ENCODE measurements around the gene PRMT6. TPM values are rescaled to one million over a fixed set of nuclear protein-coding genes. Genes with fewer than 3 reads are reported as not detected.
"Not testable (repeated sequence)": the region's sequence is repeated elsewhere in the genome, so short reads cannot be mapped to it uniquely, and the experiment has no call there.

PRMT6 gene
- 10 to 100 TPM in 3 of 4 donors, 1 to 10 TPM in 1; 7.0 to 23.8 (median 14.5) TPM for polyA plus RNA-seq
- long read RNA-seq, donor 1 = 0 reads
- long read RNA-seq, donor 2, transcript PRMT6-201 (1 exons, 2,616 nt) = major isoform, 14 of 14 reads
- long read RNA-seq, donor 2, partial matches to known transcripts = 0 of 14 reads
- long read RNA-seq, donor 2, other reads (novel, unspliced or antisense) = 0 of 14 reads
- long read RNA-seq, donor 3, transcript PRMT6-201 (1 exons, 2,616 nt) = major isoform, 20 of 20 reads
- long read RNA-seq, donor 3, partial matches to known transcripts = 0 of 20 reads
- long read RNA-seq, donor 3, other reads (novel, unspliced or antisense) = 0 of 20 reads
- long read RNA-seq, donor 4 = 0 reads
- long read RNA-seq, donor 5, transcript PRMT6-201 (1 exons, 2,616 nt) = major isoform, 9 of 9 reads
- long read RNA-seq, donor 5, partial matches to known transcripts = 0 of 9 reads
- long read RNA-seq, donor 5, other reads (novel, unspliced or antisense) = 0 of 9 reads
- long read RNA-seq, donor 6, transcript PRMT6-201 (1 exons, 2,616 nt) = major isoform, 27 of 27 reads
- long read RNA-seq, donor 6, partial matches to known transcripts = 0 of 27 reads
- long read RNA-seq, donor 6, other reads (novel, unspliced or antisense) = 0 of 27 reads
- long read RNA-seq, donor 7 = 0 reads
- long read RNA-seq, donor 8, partial matches to known transcripts = 0 of 1 reads
- long read RNA-seq, donor 8, other reads (novel, unspliced or antisense) = 0 of 1 reads
- long read RNA-seq, donor 9, transcript PRMT6-201 (1 exons, 2,616 nt) = major isoform, 5 of 5 reads
- long read RNA-seq, donor 9, partial matches to known transcripts = 0 of 5 reads
- long read RNA-seq, donor 9, other reads (novel, unspliced or antisense) = 0 of 5 reads
- long read RNA-seq, donor 10, transcript PRMT6-201 (1 exons, 2,616 nt) = major isoform, 32 of 33 reads
- long read RNA-seq, donor 10, partial matches to known transcripts = 0 of 33 reads
- long read RNA-seq, donor 10, other reads (novel, unspliced or antisense) = 0 of 33 reads

GRCh38 chr1:107056426-107057196, at the start of gene PRMT6:
Gene PRMT6, plus strand, starts transcription at chr1:107056674. Its CDS starts 42 bp downstream, at chr1:107056716.
- no peak for FAIRE-seq

GRCh38 chr1:107009281-107009680, 47.2 kb upstream of the PRMT6 start:
- no peak for FAIRE-seq
- no peaks in the 10 kb centered on the region for H3K9me3 ChIP-seq (ENCODE audit: control insufficient read depth in 2 of 2, insufficient read depth in 1 of 2, low read depth in 1 of 2, low read length in 1 of 2)
- H3K27ac ChIP-seq (ENCODE audit: low read depth in 1 of 3, low read length in 2 of 3) = no peak overlapping the region
- H3K4me3 ChIP-seq (ENCODE audit: low read depth in 1 of 3, low read length in 3 of 3) = no peak overlapping the region
- no peaks in the 10 kb centered on the region for H3K4me1 ChIP-seq (ENCODE audit: control insufficient read depth in 3 of 3, insufficient read depth in 2 of 3, low read depth in 1 of 3, low read length in 2 of 3)
- no peaks in the 10 kb centered on the region for H3K27me3 ChIP-seq (ENCODE audit: control insufficient read depth in 3 of 3, insufficient read depth in 3 of 3, low read length in 3 of 3)
- no peak for DNase-seq
- H3K36me3 ChIP-seq (ENCODE audit: control insufficient read depth in 3 of 3, insufficient read depth in 2 of 3, low read depth in 1 of 3, low read length in 3 of 3) = no peaks in the 10 kb centered on the region
- 73 to 92% (median 90%) methylated on average over 3 of the region's 3 CpGs for WGBS, 3 donors

More at GRCh38 chr1:107056426-107057196, at the start of gene PRMT6:
- 0% methylated on average over 72 to 73 of the region's 73 CpGs for WGBS, 3 donors
- Histone ChIP-seq H3K4me1 (ENCODE audit: control insufficient read depth in 3 of 3, insufficient read depth in 2 of 3, low read depth in 1 of 3, low read length in 2 of 3) (peaks cover 0 to 2% (median 0%) of the 10 kb centered on the region in 3 donors), H3K27me3 (ENCODE audit: control insufficient read depth in 3 of 3, insufficient read depth in 3 of 3, low read length in 3 of 3) (no peaks in the 10 kb centered on the region), H3K27ac (ENCODE audit: low read depth in 1 of 3, low read length in 2 of 3) (peak within 1 kb of the TSS; percentile 63 to 85 (median 83)), H3K36me3 (ENCODE audit: control insufficient read depth in 3 of 3, insufficient read depth in 2 of 3, low read depth in 1 of 3, low read length in 3 of 3) (no peaks in the 10 kb centered on the region), H3K9me3 (ENCODE audit: control insufficient read depth in 2 of 2, insufficient read depth in 1 of 2, low read depth in 1 of 2, low read length in 1 of 2) (no peaks in the 10 kb centered on the region), H3K4me3 (ENCODE audit: low read depth in 1 of 3, low read length in 3 of 3) (peak within 1 kb of the TSS; percentile 52 to 98 (median 97))
- DNase-seq = peak; percentile 75 to 93

DNA sequence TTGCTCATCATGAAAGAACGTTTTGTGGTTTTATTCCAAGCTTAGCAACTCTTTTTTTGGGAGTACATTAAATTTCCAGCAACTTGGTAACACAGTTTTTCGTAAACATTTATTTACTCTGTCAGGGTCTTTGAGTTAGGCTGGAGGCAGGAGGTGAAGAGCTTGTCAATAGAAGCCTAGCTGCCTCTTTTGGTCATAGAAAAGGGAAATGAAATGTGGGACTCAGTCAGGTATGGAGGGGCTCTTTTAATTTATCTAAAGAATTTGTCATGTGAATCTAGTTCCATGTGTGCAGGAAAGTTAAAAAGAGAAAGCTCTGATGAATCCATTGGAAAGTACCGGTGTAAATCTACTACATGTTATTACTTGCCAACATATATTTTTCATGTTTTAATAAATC, 45.9 kb upstream of the PRMT6 start:
- Histone ChIP-seq H3K27ac (ENCODE audit: low read depth in 1 of 3, low read length in 2 of 3) (no peak overlapping the region), H3K9me3 (ENCODE audit: control insufficient read depth in 2 of 2, insufficient read depth in 1 of 2, low read depth in 1 of 2, low read length in 1 of 2) (no peaks in the 10 kb centered on the region), H3K27me3 (ENCODE audit: control insufficient read depth in 3 of 3, insufficient read depth in 3 of 3, low read length in 3 of 3) (no peaks in the 10 kb centered on the region), H3K4me3 (ENCODE audit: low read depth in 1 of 3, low read length in 3 of 3) (no peak overlapping the region), H3K36me3 (ENCODE audit: control insufficient read depth in 3 of 3, insufficient read depth in 2 of 3, low read depth in 1 of 3, low read length in 3 of 3) (no peaks in the 10 kb centered on the region), H3K4me1 (ENCODE audit: control insufficient read depth in 3 of 3, insufficient read depth in 2 of 3, low read depth in 1 of 3, low read length in 2 of 3) (no peaks in the 10 kb centered on the region)
- no peak for DNase-seq
- WGBS, 3 donors = 63 to 72% (median 65%) methylated on average over 3 of the region's 3 CpGs
- FAIRE-seq = no peak

DNA sequence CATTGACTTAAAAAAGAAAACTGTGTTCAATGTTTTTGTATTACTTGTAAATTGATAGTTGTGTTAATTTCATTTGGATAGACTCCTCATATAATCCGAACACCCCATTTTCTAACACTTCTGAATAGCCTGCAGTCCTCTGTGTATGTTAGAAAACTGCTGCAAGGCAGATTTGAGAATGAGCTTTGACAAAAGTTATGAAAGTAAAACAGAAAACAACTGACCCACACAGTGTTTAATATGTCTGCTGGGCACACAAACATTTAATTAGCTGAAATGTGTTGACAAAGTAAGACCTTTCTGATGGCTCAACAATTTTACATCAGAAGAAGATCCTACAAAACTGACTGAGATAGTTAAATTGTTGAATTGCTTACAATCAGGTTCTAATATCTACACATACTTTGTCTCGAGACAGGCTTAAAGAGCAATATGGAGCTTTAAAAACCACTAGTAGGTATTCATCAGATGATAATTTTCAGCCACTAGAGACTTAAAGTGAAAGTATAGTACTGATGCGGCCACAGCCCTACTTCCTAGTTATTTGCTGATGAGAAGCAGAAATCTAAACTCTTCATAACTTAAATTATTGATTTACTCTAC, 40.0 kb upstream of the PRMT6 start:
- WGBS, 3 donors = 63 to 73% (median 65%) methylated on average over 3 of the region's 3 CpGs
- Histone ChIP-seq H3K9me3 (ENCODE audit: control insufficient read depth in 2 of 2, insufficient read depth in 1 of 2, low read depth in 1 of 2, low read length in 1 of 2) (no peaks in the 10 kb centered on the region), H3K4me1 (ENCODE audit: control insufficient read depth in 3 of 3, insufficient read depth in 2 of 3, low read depth in 1 of 3, low read length in 2 of 3) (no peaks in the 10 kb centered on the region), H3K27ac (ENCODE audit: low read depth in 1 of 3, low read length in 2 of 3) (no peak overlapping the region), H3K36me3 (ENCODE audit: control insufficient read depth in 3 of 3, insufficient read depth in 2 of 3, low read depth in 1 of 3, low read length in 3 of 3) (no peaks in the 10 kb centered on the region), H3K4me3 (ENCODE audit: low read depth in 1 of 3, low read length in 3 of 3) (no peak overlapping the region), H3K27me3 (ENCODE audit: control insufficient read depth in 3 of 3, insufficient read depth in 3 of 3, low read length in 3 of 3) (no peaks in the 10 kb centered on the region)
- DNase-seq (no peak), FAIRE-seq (no peak)

DNA sequence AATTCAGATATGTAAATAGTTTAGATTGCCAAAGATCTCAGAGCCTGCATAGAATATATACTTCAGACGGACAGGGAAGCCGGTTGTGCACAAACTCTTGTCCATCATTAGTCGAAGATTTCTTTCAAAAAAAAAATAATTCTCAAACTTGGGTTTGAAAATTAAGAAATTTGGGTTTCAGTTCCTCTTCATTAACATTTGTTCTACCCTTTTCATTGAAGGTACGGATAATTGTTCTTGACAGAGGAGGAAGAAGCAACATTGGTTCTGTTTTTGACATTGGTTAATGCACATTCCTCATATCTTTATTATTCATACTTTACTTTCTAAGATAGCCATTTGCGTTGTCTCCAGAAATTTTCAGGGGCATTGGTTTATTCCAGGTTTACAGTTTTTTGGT, 38.0 kb upstream of the PRMT6 start:
- H3K36me3 ChIP-seq (ENCODE audit: control insufficient read depth in 3 of 3, insufficient read depth in 2 of 3, low read depth in 1 of 3, low read length in 3 of 3) = no peaks in the 10 kb centered on the region
- WGBS, 3 donors = 73 to 91% (median 76%) methylated on average over 5 of the region's 5 CpGs
- H3K4me3 ChIP-seq (ENCODE audit: low read depth in 1 of 3, low read length in 3 of 3) = no peak overlapping the region
- no peaks in the 10 kb centered on the region for H3K9me3 ChIP-seq (ENCODE audit: control insufficient read depth in 2 of 2, insufficient read depth in 1 of 2, low read depth in 1 of 2, low read length in 1 of 2)
- DNase-seq (no peak), FAIRE-seq (no peak)
- H3K27me3 ChIP-seq (ENCODE audit: control insufficient read depth in 3 of 3, insufficient read depth in 3 of 3, low read length in 3 of 3) = no peaks in the 10 kb centered on the region
- H3K4me1 ChIP-seq (ENCODE audit: control insufficient read depth in 3 of 3, insufficient read depth in 2 of 3, low read depth in 1 of 3, low read length in 2 of 3) = no peaks in the 10 kb centered on the region
- no peak overlapping the region for H3K27ac ChIP-seq (ENCODE audit: low read depth in 1 of 3, low read length in 2 of 3)

DNA sequence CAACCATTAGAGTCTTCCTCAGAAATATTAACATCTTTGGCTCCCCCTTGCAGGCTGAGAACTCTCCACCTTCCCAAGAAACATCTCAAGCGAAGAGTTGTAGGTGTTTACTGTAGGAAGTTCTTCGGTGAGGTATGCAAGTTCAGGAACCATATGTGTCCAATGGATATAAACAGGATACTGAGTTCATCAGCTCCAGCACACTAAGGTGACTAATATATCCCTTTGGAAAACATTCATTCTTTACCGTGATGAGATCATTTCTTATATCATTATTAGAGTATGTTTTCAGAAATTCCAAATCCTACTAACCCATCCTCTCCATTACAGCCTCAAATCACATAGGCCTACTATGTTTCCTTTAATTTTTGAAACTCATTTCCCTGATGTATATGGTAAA, 37.3 kb upstream of the PRMT6 start:
- no peak for FAIRE-seq
- no peaks in the 10 kb centered on the region for H3K9me3 ChIP-seq (ENCODE audit: control insufficient read depth in 2 of 2, insufficient read depth in 1 of 2, low read depth in 1 of 2, low read length in 1 of 2)

GRCh38 chr1:107038874-107039273, 17.6 kb upstream of the PRMT6 start:
- not testable (repeated sequence) for FAIRE-seq; H3K4me1 ChIP-seq (ENCODE audit: control insufficient read depth in 3 of 3, insufficient read depth in 2 of 3, low read depth in 1 of 3, low read length in 2 of 3); H3K4me3 ChIP-seq (ENCODE audit: low read depth in 1 of 3, low read length in 3 of 3); H3K36me3 ChIP-seq (ENCODE audit: control insufficient read depth in 3 of 3, insufficient read depth in 2 of 3, low read depth in 1 of 3, low read length in 3 of 3); H3K9me3 ChIP-seq (ENCODE audit: control insufficient read depth in 2 of 2, insufficient read depth in 1 of 2, low read depth in 1 of 2, low read length in 1 of 2); H3K27ac ChIP-seq (ENCODE audit: low read depth in 1 of 3, low read length in 2 of 3); DNase-seq; H3K27me3 ChIP-seq (ENCODE audit: control insufficient read depth in 3 of 3, insufficient read depth in 3 of 3, low read length in 3 of 3)
- 75 to 90% (median 81%) methylated on average over 3 of the region's 3 CpGs for WGBS, 3 donors

More for the DNA sequence above, 37.3 kb upstream of the PRMT6 start:
- H3K36me3 ChIP-seq (ENCODE audit: control insufficient read depth in 3 of 3, insufficient read depth in 2 of 3, low read depth in 1 of 3, low read length in 3 of 3) = no peaks in the 10 kb centered on the region
- H3K4me3 ChIP-seq (ENCODE audit: low read depth in 1 of 3, low read length in 3 of 3) = no peak overlapping the region
- WGBS, 3 donors = 77 to 94% (median 89%) methylated on average over 3 of the region's 3 CpGs
- no peak for DNase-seq
- H3K4me1 ChIP-seq (ENCODE audit: control insufficient read depth in 3 of 3, insufficient read depth in 2 of 3, low read depth in 1 of 3, low read length in 2 of 3) = no peaks in the 10 kb centered on the region
- H3K27me3 ChIP-seq (ENCODE audit: control insufficient read depth in 3 of 3, insufficient read depth in 3 of 3, low read length in 3 of 3) = no peaks in the 10 kb centered on the region
- H3K27ac ChIP-seq (ENCODE audit: low read depth in 1 of 3, low read length in 2 of 3) = no peak overlapping the region
